HG03196 (cell line): ENCODE data around the gene MT1A.
"Not testable (repeated sequence)": the region's sequence is repeated elsewhere in the genome, so short reads cannot be mapped to it uniquely, and the experiment has no call there.

Experiments
- ATAC-seq: cut with Tn5 transposase; IDR thresholded peaks from one replicate; pipeline ENCODE4 v1.9.1; 2021; ENCODE audit not compliant: unreplicated experiment

The MT1A gene

GRCh38 chr16:56610017-56610608, 28.4 kb upstream of the MT1A start:
- ATAC-seq, result no peak

DNA sequence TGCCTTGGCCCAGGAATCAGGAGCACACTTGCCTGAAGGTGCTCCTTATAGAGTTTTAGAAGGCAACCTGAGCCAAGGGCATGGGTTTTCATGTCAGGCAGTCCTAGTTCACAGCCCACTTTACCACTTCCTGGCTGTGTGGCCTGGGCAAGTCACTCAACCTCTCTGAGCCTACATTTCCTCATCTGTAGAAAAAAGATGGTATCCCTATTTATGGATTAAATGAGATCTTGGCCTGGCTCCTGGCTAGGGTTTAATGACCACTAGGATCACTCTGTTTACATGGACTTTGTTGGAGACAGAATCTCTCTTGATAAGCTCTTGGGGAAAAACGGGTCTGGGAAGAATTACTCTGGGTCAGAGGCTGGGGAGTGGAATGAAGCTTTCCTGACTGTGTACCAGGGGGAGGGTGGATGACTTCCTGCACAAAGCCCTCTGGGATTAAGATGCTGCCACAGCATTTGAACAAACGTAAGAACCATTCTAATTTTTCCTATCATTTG, 27.8 kb upstream of the MT1A start:
- no peak for ATAC-seq

- no peak for ATAC-seq
These were observed 27.1 kb upstream of the MT1A start for GRCh38 chr16:56611281-56611833.

DNA sequence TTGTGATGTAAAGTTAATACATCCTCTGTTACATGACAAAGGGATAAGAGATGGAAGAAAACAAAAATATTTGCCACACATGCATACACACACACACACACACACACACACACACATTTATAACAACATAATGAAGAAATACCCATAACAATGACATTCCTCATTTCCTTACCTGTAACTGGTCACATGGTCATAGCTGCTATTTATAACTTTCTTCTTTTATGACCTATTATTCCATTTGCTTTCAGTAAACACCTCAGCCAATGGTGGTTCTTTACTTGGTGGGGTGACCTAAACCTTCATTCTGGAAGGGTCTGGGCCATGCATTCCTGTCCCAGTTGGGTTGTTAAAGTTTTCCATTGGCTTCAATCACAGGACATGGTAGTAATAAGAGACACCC, 24.8 kb upstream of the MT1A start:
- ATAC-seq, result no peak

DNA sequence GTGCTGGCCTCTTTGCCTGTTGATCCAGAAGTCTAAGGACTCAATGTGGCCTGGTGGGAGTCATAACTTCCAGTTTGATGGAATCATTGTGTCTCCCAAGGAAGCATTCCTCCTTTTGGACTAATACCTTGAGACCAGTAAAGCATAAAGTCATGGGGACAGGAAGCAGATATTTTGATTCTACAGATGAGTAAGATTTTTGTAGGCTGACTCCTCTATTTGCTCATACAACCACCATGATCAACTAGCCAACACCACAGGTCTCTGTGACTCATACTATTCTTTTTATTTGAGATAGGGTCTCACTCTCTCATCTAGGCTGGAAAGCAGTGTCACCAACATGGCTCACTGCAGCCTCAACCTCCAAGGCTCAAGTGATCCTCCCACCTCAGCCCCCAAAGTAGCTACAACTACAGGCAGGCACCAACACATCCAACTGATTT, 23.9 kb upstream of the MT1A start:
- ATAC-seq, result no peak

GRCh38 chr16:56615353-56615752, 23.1 kb upstream of the MT1A start:
- ATAC-seq, result no peak

- ATAC-seq, result no peak
These were observed 21.8 kb upstream of the MT1A start for GRCh38 chr16:56616608-56617211.

GRCh38 chr16:56617212-56618085, 21.0 kb upstream of the MT1A start:
- no peak for ATAC-seq

DNA sequence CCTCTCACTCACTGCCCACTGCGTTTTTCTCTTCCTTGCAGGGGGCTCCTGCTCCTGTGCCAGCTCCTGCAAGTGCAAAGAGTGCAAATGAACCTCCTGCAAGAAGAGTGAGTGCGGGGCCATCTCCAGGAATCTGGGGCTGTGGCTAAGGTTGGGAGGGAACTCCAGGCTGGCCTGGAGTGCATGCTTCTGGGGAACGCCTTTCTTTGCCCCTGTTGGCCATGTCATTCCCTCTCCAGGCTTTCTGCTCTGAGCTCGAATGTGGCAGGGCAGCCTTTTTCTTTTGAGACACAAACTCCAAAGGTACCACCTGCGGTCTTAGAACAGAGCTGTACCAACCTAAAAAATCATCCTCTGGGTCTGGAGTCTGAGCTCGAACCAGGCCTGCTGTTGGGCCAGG, 20.3 kb upstream of the MT1A start:
- no peak for ATAC-seq

DNA sequence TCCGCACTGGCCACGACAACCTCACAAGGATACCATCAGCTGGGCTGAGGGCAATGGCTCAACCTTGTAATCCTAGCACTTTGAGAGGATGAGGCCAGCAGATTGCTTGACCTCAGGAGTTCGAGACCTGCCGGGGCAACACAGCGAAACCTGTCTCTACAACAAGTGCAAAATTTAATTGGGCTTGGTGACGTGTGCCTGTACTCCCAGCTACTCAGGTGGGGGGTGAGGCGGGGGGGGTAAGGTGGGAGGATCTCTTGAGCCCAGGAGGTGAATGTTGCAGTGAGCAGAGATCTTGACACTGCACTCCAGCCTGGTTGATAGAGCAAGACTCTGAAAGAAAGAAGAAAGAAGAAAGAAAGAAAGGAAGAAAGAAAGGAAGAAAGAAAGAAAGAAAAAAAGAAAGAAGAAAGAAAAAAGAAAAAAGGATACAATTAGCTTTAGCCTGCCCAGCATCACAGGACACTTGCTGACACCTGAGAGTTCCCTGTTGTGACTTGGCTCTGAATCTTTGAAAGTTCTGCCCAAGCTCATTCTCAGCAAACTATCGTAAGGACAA, 18.0 kb upstream of the MT1A start:
- no peak for ATAC-seq

GRCh38 chr16:56621665-56622445, 16.6 kb upstream of the MT1A start:
- not testable (repeated sequence) for ATAC-seq

GRCh38 chr16:56623184-56623583, 15.3 kb upstream of the MT1A start:
- ATAC-seq, result not testable (repeated sequence)

- no peak for ATAC-seq
These were observed 14.8 kb upstream of the MT1A start for GRCh38 chr16:56623637-56624036.

- peak; percentile 42 for ATAC-seq
These were observed 13.1 kb upstream of the MT1A start, which contains the start of gene MT1E for GRCh38 chr16:56625140-56625942. MT1E (plus strand) TSS chr16:56625781; CDS start chr16:56625852, 71 bp downstream.

GRCh38 chr16:56625943-56626654, 12.4 kb upstream of the MT1A start:
- peak; percentile 4 for ATAC-seq

- ATAC-seq, result no peak
These were observed 11.8 kb upstream of the MT1A start for GRCh38 chr16:56626685-56627084.

- ATAC-seq, result no peak
These were observed 9.7 kb upstream of the MT1A start for GRCh38 chr16:56628486-56629350.

GRCh38 chr16:56629531-56629930, 8.9 kb upstream of the MT1A start:
- no peak for ATAC-seq
